Liver (tissue), 9 donors: ENCODE data around the gene RBM47. TPM values are rescaled to one million over a fixed set of nuclear protein-coding genes. Genes with fewer than 3 reads are reported as not detected.

Experiments used
- DNase-seq: peaks from one replicate; pipeline ENCODE4 v3.0.0-alpha.2; 2017; ENCODE audit warnings: low spot score
- H3K27ac ChIP-seq, 2 donors: one replicate each; pipeline ENCODE4 v1.7.0; 2013; ENCODE audit warnings: inconsistent platforms in 2 of 2, low read length in 2 of 2, control low read depth in 1 of 2, low read depth in 1 of 2, mild to moderate bottlenecking in 1 of 2
- H3K27me3 ChIP-seq, 4 donors: one replicate each; pipeline versions ENCODE4 v1.6.1 to v1.7.0; 2013; ENCODE audit warnings: low read length in 3 of 4, inconsistent platforms in 1 of 4, mild to moderate bottlenecking in 1 of 4, moderate library complexity in 1 of 4; ENCODE audit not compliant: control insufficient read depth in 4 of 4, insufficient read depth in 4 of 4
- H3K36me3 ChIP-seq, 4 donors: one replicate each; pipeline versions ENCODE4 v1.6.1 to v1.7.0; 2013; ENCODE audit warnings: low read length in 3 of 4, mild to moderate bottlenecking in 3 of 4, low read depth in 1 of 4, moderate library complexity in 1 of 4; ENCODE audit not compliant: control insufficient read depth in 4 of 4, insufficient read depth in 3 of 4
- H3K4me1 ChIP-seq, 4 donors: one replicate each; pipeline versions ENCODE4 v1.6.1 to v1.7.0; 2013; ENCODE audit warnings: low read length in 3 of 4, mild to moderate bottlenecking in 3 of 4, moderate library complexity in 1 of 4; ENCODE audit not compliant: control insufficient read depth in 4 of 4, insufficient read depth in 4 of 4
- H3K4me3 ChIP-seq, 3 donors: one replicate each; pipeline versions ENCODE4 v1.6.1 to v1.7.0; 2013; ENCODE audit warnings: low read length in 3 of 3, control low read depth in 1 of 3, low read depth in 1 of 3, mild to moderate bottlenecking in 1 of 3
- H3K9ac ChIP-seq, 2 donors: one replicate each; pipeline ENCODE4 v1.7.0; 2013; ENCODE audit warnings: low read length in 2 of 2, mild to moderate bottlenecking in 2 of 2, moderate library complexity in 2 of 2, control low read depth in 1 of 2, low read depth in 1 of 2
- H3K9me3 ChIP-seq, 4 donors: one replicate each; pipeline versions ENCODE4 v1.6.1 to v1.7.0; 2013; ENCODE audit warnings: low read length in 3 of 4; ENCODE audit not compliant: control insufficient read depth in 4 of 4
- ATF3 ChIP-seq: IDR thresholded peaks from 2 replicates; pipeline ENCODE4 v1.6.1; 2016; ENCODE audit warnings: antibody characterized with exemption
- CTCF ChIP-seq: fragments of 150-350 bp; IDR thresholded peaks from 2 replicates; pipeline ENCODE4 v1.5.1; 2017; ENCODE audit warnings: improper control_type of control experiment, low read depth, low read length; ENCODE audit not compliant: missing input control
- FOXA1 ChIP-seq: IDR thresholded peaks from 2 replicates; pipeline ENCODE4 v1.6.1; 2016; ENCODE audit warnings: antibody characterized with exemption
- FOXA2 ChIP-seq: IDR thresholded peaks from 2 replicates; pipeline ENCODE4 v1.6.1; 2016; ENCODE audit warnings: antibody characterized with exemption
- GABPA ChIP-seq, 2 donors: IDR thresholded peaks in 1 of 2; conservative IDR thresholded peaks in 1 of 2; 2 replicates each; pipeline ENCODE4 v1.6.1; 2016; ENCODE audit warnings: antibody characterized with exemption in 2 of 2, mild to moderate bottlenecking in 1 of 2, moderate library complexity in 1 of 2
- HNF4G ChIP-seq: IDR thresholded peaks from 2 replicates; pipeline ENCODE4 v1.6.1; 2016; ENCODE audit warnings: antibody characterized with exemption
- JUND ChIP-seq, 2 donors: IDR thresholded peaks; 2 replicates each; pipeline ENCODE4 v1.6.1; 2016; ENCODE audit warnings: antibody characterized with exemption in 2 of 2
- NR2F2 ChIP-seq: IDR thresholded peaks from 2 replicates; pipeline ENCODE4 v1.6.1; 2016; ENCODE audit warnings: antibody characterized with exemption
- RAD21 ChIP-seq, 2 donors: IDR thresholded peaks; 2 replicates each; pipeline ENCODE4 v1.6.1; 2016; ENCODE audit warnings: antibody characterized with exemption in 2 of 2, mild to moderate bottlenecking in 2 of 2
- RXRA ChIP-seq, 2 donors: IDR thresholded peaks; 2 replicates each; pipeline ENCODE4 v1.6.1; 2017 to 2018; ENCODE audit warnings: antibody characterized with exemption in 2 of 2, mild to moderate bottlenecking in 1 of 2
- SP1 ChIP-seq: IDR thresholded peaks from 2 replicates; pipeline ENCODE4 v1.6.1; 2018; ENCODE audit warnings: antibody characterized with exemption, mild to moderate bottlenecking
- TAF1 ChIP-seq: conservative IDR thresholded peaks from 2 replicates; pipeline ENCODE4 v1.6.1; 2016; ENCODE audit warnings: antibody characterized with exemption, mild to moderate bottlenecking
- YY1 ChIP-seq: IDR thresholded peaks from 2 replicates; pipeline ENCODE4 v1.6.1; 2016; ENCODE audit warnings: antibody characterized with exemption, mild to moderate bottlenecking
- WGBS: extraction: QIAGEN DNeasy Blood & Tissue Kit; methylation state at CpG from one replicate; pipeline ENCODE4 v1.1.7; 2013; 5-methylcytosine and 5-hydroxymethylcytosine counted together
- polyA plus RNA-seq, 2 donors: library from polyadenylated mRNA; stranded (reverse) in 1 of 2; unstranded in 1 of 2; fragments of 200-250 nt in 1 of 2; fragments of >200 nt in 1 of 2; fragmentation: Nextera tagmentation in 1 of 2; extraction: Ambion mirVana in 1 of 2; gene quantifications; one replicate each; pipeline versions ENCODE4 v1.2.1 to v1.2.3, GENCODE V29; 2013 to 2015
- total RNA-seq, 2 donors: library from RNA; depleted of rRNA; stranded (reverse); fragments of >200 nt; gene quantifications; one replicate each; pipeline ENCODE4 v1.2.3, GENCODE V29; 2014
- TF ChIP-seq, protein P1 (sequence below): IDR thresholded peaks from 2 replicates; pipeline ENCODE4 v1.6.1; 2016; ENCODE audit warnings: antibody characterized with exemption
- TF ChIP-seq, protein P2 (sequence below): IDR thresholded peaks from 2 replicates; pipeline ENCODE4 v1.6.1; 2016; ENCODE audit warnings: antibody characterized with exemption
- TF ChIP-seq, protein P3 (sequence below): IDR thresholded peaks from 2 replicates; pipeline ENCODE4 v1.6.1; 2016; ENCODE audit warnings: antibody characterized with exemption, mild to moderate bottlenecking
- donor health status: healthy.
- donor health status: healthy.
- donor health status: healthy.
- donor health status: healthy.
- donor health status: healthy.

The RBM47 gene
- total and polyA plus RNA-seq, 4 donors: 16.5 to 81.2 (median 24.7) TPM

GRCh38 chr4:40515398-40516293 lies 114.0 kb downstream of the RBM47 start (continued):
- TF ChIP-seq CTCF: no peak
- TF ChIP-seq FOXA2: no peak
- TF ChIP-seq NR2F2: no peak
- TF ChIP-seq YY1: peak; percentile 89
- TF ChIP-seq TAF1: peak; percentile 72
- peak; percentile 64 to 83 for TF ChIP-seq RXRA (IDR thresholded peaks at IDR 0.05)

GRCh38 chr4:40515037-40515397 lies 114.6 kb downstream of the RBM47 start:
- H3K9ac ChIP-seq: peak overlapping the region in 1 of 2 donors; percentile 12
- H3K27ac ChIP-seq: peak overlapping the region; percentile 86 to 90
- H3K9me3 ChIP-seq: no peaks in the 10 kb centered on the region
- H3K36me3 ChIP-seq: peaks cover 0 to 4% (median 0%) of the 10 kb centered on the region in 4 donors
- no peak for TF ChIP-seq YY1
- no peak for TF ChIP-seq JUND (IDR thresholded peaks at IDR 0.05)
- no peak for TF ChIP-seq FOXA1
- TF ChIP-seq NR2F2: no peak
- TF ChIP-seq GABPA (IDR thresholded peaks at IDR 0.05 in 1 of 2, conservative IDR thresholded peaks at IDR 0.05 in 1 of 2): no peak
- TF ChIP-seq, protein P1, sequence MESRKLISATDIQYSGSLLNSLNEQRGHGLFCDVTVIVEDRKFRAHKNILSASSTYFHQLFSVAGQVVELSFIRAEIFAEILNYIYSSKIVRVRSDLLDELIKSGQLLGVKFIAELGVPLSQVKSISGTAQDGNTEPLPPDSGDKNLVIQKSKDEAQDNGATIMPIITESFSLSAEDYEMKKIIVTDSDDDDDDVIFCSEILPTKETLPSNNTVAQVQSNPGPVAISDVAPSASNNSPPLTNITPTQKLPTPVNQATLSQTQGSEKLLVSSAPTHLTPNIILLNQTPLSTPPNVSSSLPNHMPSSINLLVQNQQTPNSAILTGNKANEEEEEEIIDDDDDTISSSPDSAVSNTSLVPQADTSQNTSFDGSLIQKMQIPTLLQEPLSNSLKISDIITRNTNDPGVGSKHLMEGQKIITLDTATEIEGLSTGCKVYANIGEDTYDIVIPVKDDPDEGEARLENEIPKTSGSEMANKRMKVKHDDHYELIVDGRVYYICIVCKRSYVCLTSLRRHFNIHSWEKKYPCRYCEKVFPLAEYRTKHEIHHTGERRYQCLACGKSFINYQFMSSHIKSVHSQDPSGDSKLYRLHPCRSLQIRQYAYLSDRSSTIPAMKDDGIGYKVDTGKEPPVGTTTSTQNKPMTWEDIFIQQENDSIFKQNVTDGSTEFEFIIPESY: no peak
- 66% methylated on average over 2 of the region's 2 CpGs for WGBS
- H3K4me1 ChIP-seq: peaks cover 2 to 32% (median 20%) of the 10 kb centered on the region in 4 donors
- no peak for DNase-seq
- H3K4me3 ChIP-seq: peak overlapping the region; percentile 20 to 68 (median 66)
- no peaks in the 10 kb centered on the region for H3K27me3 ChIP-seq

DNA sequence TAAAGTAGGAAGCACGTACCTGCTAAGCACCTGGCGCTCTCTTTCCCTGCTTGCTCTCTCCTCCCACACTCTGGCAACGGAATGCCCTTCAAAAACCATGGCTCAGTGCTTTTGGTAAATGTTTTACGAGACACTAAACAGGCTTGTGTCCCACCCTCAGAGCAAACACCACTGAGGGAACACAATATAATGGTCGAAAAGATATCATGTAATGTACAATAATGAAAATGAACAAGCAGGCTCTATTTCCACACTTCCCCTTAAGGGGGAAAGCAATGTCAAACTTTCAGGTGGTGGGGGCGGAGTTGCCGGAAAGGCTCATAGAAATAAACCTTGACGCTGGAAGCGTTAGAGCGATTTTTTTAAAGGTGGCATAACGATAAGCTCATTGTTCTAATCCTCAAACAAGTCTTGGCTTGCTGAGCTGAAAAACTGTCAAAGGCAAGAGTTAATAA lies 115.1 kb downstream of the RBM47 start:
- Histone ChIP-seq H3K36me3 (peaks cover 0 to 4% (median 0%) of the 10 kb centered on the region in 4 donors), H3K9ac (peak overlapping the region; percentile 80 to 98), H3K27me3 (no peaks in the 10 kb centered on the region), H3K4me3 (peak overlapping the region; percentile 66 to 72 (median 68)), H3K4me1 (peaks cover 5 to 32% (median 20%) of the 10 kb centered on the region in 4 donors), H3K9me3 (no peaks in the 10 kb centered on the region), H3K27ac (peak overlapping the region; percentile 86 to 90)
- peak; percentile 55 for DNase-seq
- WGBS: 36% methylated on average over 11 of the region's 11 CpGs
- TF ChIP-seq, protein P2, sequence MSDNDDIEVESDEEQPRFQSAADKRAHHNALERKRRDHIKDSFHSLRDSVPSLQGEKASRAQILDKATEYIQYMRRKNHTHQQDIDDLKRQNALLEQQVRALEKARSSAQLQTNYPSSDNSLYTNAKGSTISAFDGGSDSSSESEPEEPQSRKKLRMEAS: no peak
- TF ChIP-seq HNF4G (no peak), RAD21 (IDR thresholded peaks at IDR 0.05) (peak; percentile 52 to 63), TAF1 (peak; percentile 97), FOXA2 (peak; percentile 13), RXRA (IDR thresholded peaks at IDR 0.05) (peak in 1 of 2 donors; percentile 31), SP1 (no peak), JUND (IDR thresholded peaks at IDR 0.05) (no peak), GABPA (IDR thresholded peaks at IDR 0.05 in 1 of 2, conservative IDR thresholded peaks at IDR 0.05 in 1 of 2) (no peak), YY1 (peak; percentile 93), ATF3 (no peak), NR2F2 (no peak)
- TF ChIP-seq, protein P1: no peak
- TF ChIP-seq, protein P3, sequence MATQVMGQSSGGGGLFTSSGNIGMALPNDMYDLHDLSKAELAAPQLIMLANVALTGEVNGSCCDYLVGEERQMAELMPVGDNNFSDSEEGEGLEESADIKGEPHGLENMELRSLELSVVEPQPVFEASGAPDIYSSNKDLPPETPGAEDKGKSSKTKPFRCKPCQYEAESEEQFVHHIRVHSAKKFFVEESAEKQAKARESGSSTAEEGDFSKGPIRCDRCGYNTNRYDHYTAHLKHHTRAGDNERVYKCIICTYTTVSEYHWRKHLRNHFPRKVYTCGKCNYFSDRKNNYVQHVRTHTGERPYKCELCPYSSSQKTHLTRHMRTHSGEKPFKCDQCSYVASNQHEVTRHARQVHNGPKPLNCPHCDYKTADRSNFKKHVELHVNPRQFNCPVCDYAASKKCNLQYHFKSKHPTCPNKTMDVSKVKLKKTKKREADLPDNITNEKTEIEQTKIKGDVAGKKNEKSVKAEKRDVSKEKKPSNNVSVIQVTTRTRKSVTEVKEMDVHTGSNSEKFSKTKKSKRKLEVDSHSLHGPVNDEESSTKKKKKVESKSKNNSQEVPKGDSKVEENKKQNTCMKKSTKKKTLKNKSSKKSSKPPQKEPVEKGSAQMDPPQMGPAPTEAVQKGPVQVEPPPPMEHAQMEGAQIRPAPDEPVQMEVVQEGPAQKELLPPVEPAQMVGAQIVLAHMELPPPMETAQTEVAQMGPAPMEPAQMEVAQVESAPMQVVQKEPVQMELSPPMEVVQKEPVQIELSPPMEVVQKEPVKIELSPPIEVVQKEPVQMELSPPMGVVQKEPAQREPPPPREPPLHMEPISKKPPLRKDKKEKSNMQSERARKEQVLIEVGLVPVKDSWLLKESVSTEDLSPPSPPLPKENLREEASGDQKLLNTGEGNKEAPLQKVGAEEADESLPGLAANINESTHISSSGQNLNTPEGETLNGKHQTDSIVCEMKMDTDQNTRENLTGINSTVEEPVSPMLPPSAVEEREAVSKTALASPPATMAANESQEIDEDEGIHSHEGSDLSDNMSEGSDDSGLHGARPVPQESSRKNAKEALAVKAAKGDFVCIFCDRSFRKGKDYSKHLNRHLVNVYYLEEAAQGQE: peak; percentile 88
